GM10248 (cell line): ENCODE data around the gene SORCS3.

Source experiments
- CTCF ChIA-PET: fragments of 300-600 bp; sonication (Branson Sonifier 250); formaldehyde crosslinking; extraction: SDS; loops from one replicate; lab custom pipeline; 2021; ENCODE audit warnings: antibody characterized with exemption; lab: Yijun Ruan, JAX
- POLR2A ChIA-PET: fragments of 350-650 bp; sonication (Branson Sonifier 250); formaldehyde crosslinking; extraction: SDS; loops from one replicate; lab custom pipeline; 2020; ENCODE audit warnings: antibody characterized with exemption; lab: Yijun Ruan, JAX
- DNase-seq: peaks from one replicate; pipeline ENCODE4 v3.0.0; 2012; ENCODE audit errors: extremely low spot score
- CTCF ChIP-seq: IDR thresholded peaks from 2 replicates; pipeline ENCODE4 v1.5.1; 2012; ENCODE audit warnings: mild to moderate bottlenecking, low read depth; ENCODE audit errors: extremely low read depth, missing control alignments, control extremely low read depth

SORCS3 gene

GRCh38 chr10:105128111-105128510, 487.0 kb downstream of the SORCS3 start:
- DNase-seq = no peak
- ChIA-PET POLR2A (no interaction called here), CTCF (interaction anchor here (2.3 kb wide), 1 partner anchor 12 kb away, joined by 7 read pairs; no protein-coding TSS in a partner anchor)
- no peak for TF ChIP-seq CTCF

GRCh38 chr10:105138358-105138757, 497.3 kb downstream of the SORCS3 start:
- DNase-seq = no peak
- CTCF ChIA-PET = interaction anchor here (0.9 to 1.8 kb wide), 4 partner anchors 9 to 161 kb away, joined by 3 to 5 read pairs (median 4); no protein-coding TSS in a partner anchor
- TF ChIP-seq CTCF = no peak
- POLR2A ChIA-PET = no interaction called here

- TF ChIP-seq CTCF = no peak
- no peak for DNase-seq
- ChIA-PET POLR2A (no interaction called here), CTCF (interaction anchor here (1.0 to 2.3 kb wide), 4 partner anchors 8 to 17 kb away, joined by 3 to 7 read pairs (median 4); no protein-coding TSS in a partner anchor)
These were observed 498.3 kb downstream of the SORCS3 start for GRCh38 chr10:105139363-105139896.

- ChIA-PET CTCF (interaction anchor here (1.1 to 2.3 kb wide), 2 partner anchors 13 to 19 kb away, joined by 3 to 7 read pairs; no protein-coding TSS in a partner anchor), POLR2A (no interaction called here)
- TF ChIP-seq CTCF = no peak
- DNase-seq = no peak
These were observed 499.5 kb downstream of the SORCS3 start for GRCh38 chr10:105140600-105140999.

GRCh38 chr10:105145711-105146110, 504.6 kb downstream of the SORCS3 start:
- no peak for TF ChIP-seq CTCF
- CTCF ChIA-PET = no interaction called here
- POLR2A ChIA-PET = no interaction called here
- no peak for DNase-seq

- DNase-seq = no peak
- CTCF ChIA-PET = interaction anchor here (1.8 kb wide), 1 partner anchor 8 kb away, joined by 5 read pairs; no protein-coding TSS in a partner anchor
- no peak for TF ChIP-seq CTCF
- POLR2A ChIA-PET = no interaction called here
These were observed 505.3 kb downstream of the SORCS3 start for GRCh38 chr10:105146436-105146835.
